ENCODE data around the gene TVP23C. TPM values are rescaled to one million over a fixed set of nuclear protein-coding genes. Genes with fewer than 3 reads are reported as not detected.

The TVP23C gene
- total and polyA plus RNA-seq, 9 of the 15 experiments (the other 6 are each of a cell fraction or from before 2014, with no cell fraction given), result 5.7 to 16.8 (median 8.2) TPM

- TF ChIP-seq, protein P1, sequence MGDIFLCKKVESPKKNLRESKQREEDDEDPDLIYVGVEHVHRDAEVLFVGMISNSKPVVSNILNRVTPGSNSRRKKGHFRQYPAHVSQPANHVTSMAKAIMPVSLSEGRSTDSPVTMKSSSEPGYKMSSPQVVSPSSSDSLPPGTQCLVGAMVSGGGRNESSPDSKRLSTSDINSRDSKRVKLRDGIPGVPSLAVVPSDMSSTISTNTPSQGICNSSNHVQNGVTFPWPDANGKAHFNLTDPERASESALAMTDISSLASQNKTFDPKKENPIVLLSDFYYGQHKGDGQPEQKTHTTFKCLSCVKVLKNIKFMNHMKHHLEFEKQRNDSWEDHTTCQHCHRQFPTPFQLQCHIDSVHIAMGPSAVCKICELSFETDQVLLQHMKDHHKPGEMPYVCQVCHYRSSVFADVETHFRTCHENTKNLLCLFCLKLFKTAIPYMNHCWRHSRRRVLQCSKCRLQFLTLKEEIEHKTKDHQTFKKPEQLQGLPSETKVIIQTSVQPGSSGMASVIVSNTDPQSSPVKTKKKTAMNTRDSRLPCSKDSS (IDR thresholded peaks at IDR 0.05; ENCODE audit: low read depth, partially characterized antibody), result no peak
- TF ChIP-seq CREB5 (CRISPR knock-in tag; IDR thresholded peaks at IDR 0.05), result no peak
Measured at GRCh38 chr17:15475631-15476354, 87.5 kb downstream of the TVP23C start (continued).

GRCh38 chr17:15472891-15473290 is 90.4 kb downstream of the TVP23C start:
- Histone ChIP-seq H3K27ac (ENCODE audit: extremely low read depth, low read depth, low read length) (no peak overlapping the region), H3K9me1 (ENCODE audit: control insufficient read depth, insufficient read depth, low read length) (no peaks in the 10 kb centered on the region), H3K9ac (ENCODE audit: insufficient read depth in 1 of 2, low read depth in 2 of 2, low read length in 2 of 2) (no peak overlapping the region), H3K4me2 (ENCODE audit: insufficient read depth, low read length) (no peak overlapping the region), H3K4me3 (no peak overlapping the region), H4K20me1 (replicated peaks; ENCODE audit: control insufficient read depth, insufficient read depth, low read length) (no peaks in the 10 kb centered on the region), H3K79me2 (ENCODE audit: control insufficient read depth, insufficient read depth, low read length) (no peaks in the 10 kb centered on the region), H3K4me1 (replicated peaks in 1 of 2; ENCODE audit: control insufficient read depth in 2 of 2, insufficient read depth in 2 of 2, low read length in 2 of 2) (no peaks in the 10 kb centered on the region; a peak in 1 of 5 replicates), H3K27me3 (ENCODE audit: control insufficient read depth in 2 of 2, insufficient read depth in 2 of 2, low read length in 2 of 2) (no peaks in the 10 kb centered on the region), H2AFZ (ENCODE audit: low read depth, low read length) (no peak overlapping the region), H3K9me3 (replicated peaks; ENCODE audit: control insufficient read depth, insufficient read depth, low read depth, low read length) (no peaks in the 10 kb centered on the region), H3K36me3 (ENCODE audit: control insufficient read depth, insufficient read depth, low read length) (no peaks in the 10 kb centered on the region)
- intact Hi-C loops (cut with micrococcal nuclease), result no loop called here
- in situ Hi-C loops (cut with MboI), result no loop called here
- ChIA-PET CTCF (ENCODE audit: low intra/inter-chr PET ratio) (no interaction called here), POLR2A (no interaction called here)
- no peak for FAIRE-seq
- ATAC-seq, result no peak
- TF ChIP-seq ZNF561 (CRISPR knock-in tag; conservative IDR thresholded peaks at IDR 0.05) (no peak), LEF1 (IDR thresholded peaks at IDR 0.05) (no peak), IRF2 (CRISPR knock-in tag; IDR thresholded peaks at IDR 0.05) (no peak), ZNF140 (CRISPR knock-in tag; IDR thresholded peaks at IDR 0.05) (no peak), CC2D1A (IDR thresholded peaks at IDR 0.05) (no peak), JUNB (CRISPR knock-in tag; conservative IDR thresholded peaks at IDR 0.05) (no peak), HMG20B (CRISPR knock-in tag; IDR thresholded peaks at IDR 0.05) (no peak), ZNF586 (CRISPR knock-in tag; conservative IDR thresholded peaks at IDR 0.05) (no peak), TCF3 (CRISPR knock-in tag; IDR thresholded peaks at IDR 0.05) (no peak), KAT2B (IDR thresholded peaks at IDR 0.05; ENCODE audit: low read depth, low read length) (no peak), RBFOX2 (IDR thresholded peaks at IDR 0.05; ENCODE audit: low read depth, low read length) (no peak)
- BruUV-seq (replicated peaks), result no TSS peak
- DNase-seq (ENCODE audit: extremely low read depth in 1 of 4, low spot score in 3 of 4), result no peak
- WGBS (ENCODE audit: insufficient coverage, low coverage, missing lambda C conversion rate), result 45% methylated on average over 3 of the region's 3 CpGs

Measured in K562 (cell line).